HEK293 (cell line): ENCODE measurements around the gene KSR1.

Source experiments
- CTCF ChIP-seq: fragments of 450-650 bp; formaldehyde crosslinking; IDR thresholded peaks from 2 replicates; pipeline ENCODE4 v1.5.1; 2016; ENCODE audit warnings: missing biosample characterization, missing genetic modification characterization
- YY1 ChIP-seq: fragments of 450-650 bp; formaldehyde crosslinking; IDR thresholded peaks from 2 replicates; pipeline ENCODE4 v1.5.1; 2018; ENCODE audit warnings: missing biosample characterization, missing genetic modification characterization
- ZNF416 ChIP-seq: fragments of 450-650 bp; formaldehyde crosslinking; IDR thresholded peaks from 2 replicates; pipeline ENCODE4 v1.5.1; 2016; ENCODE audit warnings: missing biosample characterization, missing genetic modification characterization

GRCh38 chr17:27525836-27526603 lies 69.8 kb downstream of the KSR1 start:
- TF ChIP-seq YY1 (tag by site-specific recombination) (no peak), CTCF (no peak), ZNF416 (tag by site-specific recombination) (no peak)
